Renal cortex interstitium (tissue), 11 donors: ENCODE data around the gene LGALS9. TPM values are rescaled to one million over a fixed set of nuclear protein-coding genes. Genes with fewer than 3 reads are reported as not detected.
"Not testable (repeated sequence)": the region's sequence is repeated elsewhere in the genome, so short reads cannot be mapped to it uniquely, and the experiment has no call there.

ENCODE experiments used
- DNase-seq, 11 donors: peaks; one replicate each; pipeline ENCODE4 v3.0.0-alpha.2; 2013; ENCODE audit warnings: low read depth in 9 of 11, low spot score in 4 of 11; ENCODE audit errors: extremely low read depth in 1 of 11
- polyA plus RNA-seq, 3 donors: library from polyadenylated mRNA; unstranded; fragments of 120-200 nt; gene quantifications; one replicate each; pipeline ENCODE4 v1.2.1, GENCODE V29; 2013; ENCODE audit not compliant: insufficient read length in 3 of 3

Gene LGALS9
- polyA plus RNA-seq, 3 donors: 11.1 to 19.2 (median 16.4) TPM

DNA sequence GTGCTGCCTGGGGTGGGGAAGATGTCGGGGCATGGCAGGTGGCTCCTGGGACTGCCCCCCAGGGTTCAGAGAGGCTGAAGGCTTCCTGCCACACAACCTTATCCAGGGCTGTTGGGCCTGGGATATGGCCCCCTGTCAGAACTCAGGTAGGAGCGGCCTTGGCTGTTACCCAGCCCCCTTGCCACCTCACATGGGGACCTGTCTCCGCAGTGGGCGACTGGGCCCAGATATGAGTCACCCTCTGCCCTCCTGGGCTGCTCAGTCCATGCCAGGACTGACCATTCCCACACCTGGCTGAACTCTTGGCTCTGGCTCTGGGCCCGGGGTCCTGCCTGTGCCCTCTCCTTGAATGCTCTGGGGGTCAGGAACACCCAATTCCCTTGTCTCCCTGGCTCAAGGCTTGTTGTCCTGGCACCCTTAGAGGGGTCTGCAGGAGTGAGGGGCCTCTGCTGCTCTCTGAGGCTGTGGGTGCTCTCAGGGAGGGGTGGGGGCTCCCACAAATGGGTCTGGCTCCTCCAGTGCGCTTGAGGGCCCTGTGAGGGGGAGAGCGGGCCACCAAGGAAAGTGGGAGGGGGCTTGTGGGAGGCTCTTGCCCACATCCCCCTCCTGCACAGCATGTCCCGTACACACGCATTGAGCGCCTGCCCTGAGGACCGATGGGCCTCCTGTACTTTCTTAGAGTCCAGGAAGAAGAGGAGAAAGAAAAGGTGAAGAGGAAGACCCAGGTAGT is 36.0 kb downstream of the LGALS9 start:
- DNase-seq: no peak

DNA sequence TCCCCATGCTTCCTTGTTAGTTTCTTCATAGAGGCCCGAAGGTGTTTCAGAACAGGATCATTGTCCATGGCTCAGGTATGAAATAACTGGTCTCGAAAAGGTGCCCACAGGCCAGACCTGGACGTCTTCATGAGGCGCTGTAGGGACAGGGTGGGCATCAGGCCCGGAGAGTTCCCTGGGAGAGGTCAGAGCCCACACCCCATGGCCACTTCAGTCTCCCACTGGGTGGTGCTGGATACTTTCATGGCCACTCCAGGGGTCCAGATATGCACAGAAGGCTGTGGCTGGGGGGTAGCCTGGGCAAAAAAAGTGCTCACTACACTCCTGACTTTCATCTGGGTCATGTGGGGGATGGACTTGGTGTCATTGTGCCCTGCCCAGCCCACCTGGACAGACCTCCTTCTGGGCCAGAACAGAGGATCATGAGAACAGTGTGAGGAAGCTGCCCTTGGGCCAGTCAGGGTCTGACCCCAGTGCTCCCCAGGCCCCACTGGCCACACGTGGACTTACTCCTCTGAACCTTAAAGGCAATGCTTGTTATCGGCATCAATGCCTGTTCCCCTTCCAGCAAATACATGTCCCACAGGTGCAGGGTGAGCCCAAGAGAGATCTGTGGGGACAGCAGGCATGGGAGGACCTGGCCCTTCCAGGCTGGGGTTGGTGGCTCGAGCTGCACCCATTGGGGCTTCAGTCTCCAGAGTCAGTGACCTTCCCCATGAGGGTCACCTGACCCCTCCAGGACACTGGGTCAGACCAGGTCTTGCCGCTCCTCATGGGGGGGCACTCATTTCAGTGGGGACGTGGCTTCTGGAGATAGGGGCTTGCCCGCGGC is 36.9 kb downstream of the LGALS9 start:
- no peak for DNase-seq

DNA sequence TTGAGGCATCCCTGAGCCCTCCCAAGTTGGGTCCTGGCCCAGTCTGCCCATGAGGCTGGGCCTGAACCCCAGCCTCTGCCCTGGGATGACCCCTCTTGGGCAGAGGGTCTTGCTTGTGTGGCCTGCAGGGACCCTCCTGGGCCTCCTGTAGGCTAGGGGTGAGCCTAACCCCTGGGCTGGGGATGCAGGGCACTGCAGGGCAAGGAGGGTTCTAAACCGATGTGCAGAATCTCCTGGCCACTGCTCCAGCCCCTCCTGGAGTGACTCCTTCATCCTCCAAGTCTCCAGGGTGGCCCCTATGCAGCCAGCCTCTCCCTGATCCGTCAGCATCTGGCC is 37.5 kb downstream of the LGALS9 start:
- no peak for DNase-seq

- DNase-seq: no peak
These were observed 38.1 kb downstream of the LGALS9 start for GRCh38 chr17:27669136-27669535.

- DNase-seq: no peak
These were observed 38.9 kb downstream of the LGALS9 start for GRCh38 chr17:27669850-27670249.

DNA sequence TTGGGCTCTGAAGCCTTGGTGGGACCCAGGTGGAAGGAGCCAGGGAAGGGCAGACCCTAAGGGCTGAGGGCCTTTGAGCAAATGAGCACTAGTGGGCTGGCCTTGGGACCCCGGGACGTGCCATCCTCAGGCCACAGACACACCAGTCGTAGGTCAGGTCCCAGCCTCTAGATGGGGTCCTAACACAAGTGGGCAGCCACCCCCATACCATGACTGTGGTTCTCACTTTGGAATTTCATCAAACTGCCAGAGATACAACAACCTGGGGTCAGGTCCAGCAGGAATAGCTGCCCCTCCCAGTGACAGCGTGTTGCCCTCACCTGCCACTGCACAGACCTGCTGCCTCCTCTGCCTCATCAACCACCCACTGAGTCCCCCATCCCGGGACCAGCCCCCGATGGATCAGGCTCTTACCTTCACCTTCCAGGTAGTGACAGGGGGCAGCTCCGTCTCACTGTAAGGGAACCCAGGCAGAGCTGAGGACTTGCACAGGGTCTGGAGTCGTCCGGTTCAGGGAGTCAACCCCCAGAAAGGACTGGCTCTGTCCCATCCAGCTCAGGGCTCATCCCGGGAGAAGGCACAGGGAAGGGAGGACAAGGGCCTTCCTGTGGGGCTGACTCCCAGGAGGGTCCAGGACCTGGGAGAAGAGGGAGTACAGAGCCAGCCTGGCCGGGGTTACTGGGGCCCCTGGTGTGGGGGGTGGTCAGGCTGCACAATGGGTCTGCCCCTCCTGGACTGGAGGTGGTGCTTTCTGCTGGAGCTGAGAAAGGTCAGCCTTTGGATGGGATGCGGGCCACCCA is 40.0 kb downstream of the LGALS9 start:
- no peak for DNase-seq

DNA sequence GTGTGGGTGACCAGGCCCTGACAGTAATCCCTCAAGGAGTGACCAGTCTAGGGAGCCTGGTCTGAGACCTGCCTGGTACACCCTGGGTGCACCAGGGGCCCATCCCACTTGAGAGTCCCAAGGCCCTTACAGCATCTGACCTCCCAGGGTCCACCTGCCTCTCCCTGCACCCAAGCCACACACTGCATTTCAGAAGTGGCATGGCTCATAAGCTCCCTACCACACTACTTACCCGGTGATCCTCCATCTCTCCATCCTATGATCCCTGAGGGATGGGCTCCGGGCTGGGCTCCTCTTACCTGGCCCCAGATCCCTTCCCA is 40.6 kb downstream of the LGALS9 start:
- no peak for DNase-seq

DNA sequence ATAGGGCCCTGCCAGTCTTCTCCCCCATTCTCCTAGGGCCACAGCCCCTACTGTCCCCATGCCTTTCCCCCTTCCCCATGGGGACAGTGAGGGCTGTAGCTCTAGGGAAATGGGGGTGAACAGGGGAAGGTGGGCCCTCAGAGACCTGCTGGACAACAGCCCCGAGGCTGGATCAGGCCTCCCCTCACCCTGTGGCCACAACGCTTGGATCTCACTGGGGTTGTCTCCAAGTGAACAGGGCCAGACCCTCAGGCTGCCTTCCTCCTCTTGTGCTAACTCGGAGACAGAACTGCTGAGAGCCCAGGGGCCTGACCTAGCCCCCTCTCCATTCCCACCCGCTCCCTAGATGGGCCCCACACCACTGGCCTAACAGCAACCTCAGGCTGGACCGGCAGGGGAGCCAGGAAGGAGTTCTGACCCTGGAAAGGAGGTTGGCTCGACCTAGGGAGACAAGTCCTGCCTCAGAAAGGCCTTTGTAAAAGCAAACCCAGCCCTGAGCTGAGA is 41.0 kb downstream of the LGALS9 start:
- DNase-seq: not testable (repeated sequence)

DNA sequence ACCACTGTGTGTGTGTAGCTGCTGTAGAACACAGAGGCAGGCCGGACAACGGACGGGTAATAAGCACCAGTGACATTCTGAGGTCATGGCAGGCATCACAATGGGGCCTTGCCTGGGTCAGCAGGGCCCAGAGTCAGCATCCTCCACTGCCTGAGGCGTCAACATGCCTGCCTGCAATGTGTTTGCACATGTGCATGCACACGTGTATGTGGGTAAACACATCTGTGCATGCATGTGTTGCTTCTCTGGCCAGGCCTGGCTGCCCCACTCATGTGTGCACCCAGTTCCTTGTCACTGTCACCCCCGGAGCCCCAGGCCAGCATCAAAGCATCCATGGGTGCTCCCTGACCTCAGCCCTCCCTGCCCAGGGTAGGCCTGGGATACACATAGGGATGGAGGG is 43.3 kb downstream of the LGALS9 start:
- DNase-seq: no peak

- DNase-seq: no peak
These were observed 46.2 kb downstream of the LGALS9 start for GRCh38 chr17:27677191-27677590.

- not testable (repeated sequence) for DNase-seq
These were observed 55.3 kb downstream of the LGALS9 start for GRCh38 chr17:27686322-27686721.

- no peak for DNase-seq
These were observed 59.9 kb downstream of the LGALS9 start for GRCh38 chr17:27690882-27691281.

- DNase-seq: not testable (repeated sequence)
These were observed 64.3 kb downstream of the LGALS9 start for GRCh38 chr17:27695254-27695814.

Other genes with a start within 250 kb of the LGALS9 start
- gene KSR1, start 174.7 kb upstream of the LGALS9 start, polyA plus RNA-seq: 10 to 100 TPM; 45.5 to 90.5 (median 49.0) TPM
- 1 to 10 TPM; 1.6 to 2.5 (median 2.4) TPM for gene NOS2, start 169.3 kb downstream of the LGALS9 start, polyA plus RNA-seq